HepG2 (cell line): ENCODE data around the gene NPFFR1. TPM values are rescaled to one million over a fixed set of nuclear protein-coding genes. Genes with fewer than 3 reads are reported as not detected.

ENCODE experiments used
- ATAC-seq: fragments of 200-7000 bp; cut with Tn5 transposase; 3 replicates; pipeline ENCODE4 v1.9.1; 2020; ENCODE audit warnings: mild to moderate bottlenecking, moderate library complexity
- BruUV-seq: library from RNA; stranded (reverse); fragments of 400-500 nt; replicated peaks from 2 replicates; lab custom pipeline; 2021; lab: Mats Ljungman, UMichigan
- CTCF ChIA-PET: fragments of 300-600 bp; formaldehyde crosslinking; extraction: SDS; loops from one replicate; lab custom pipeline; 2021; ENCODE audit warnings: low total read pairs, inconsistent platforms, low intra/inter-chr PET ratio; lab: Yijun Ruan, JAX
- POLR2A ChIA-PET: fragments of 350-600 bp; sonication (Branson Sonifier 250); formaldehyde crosslinking; loops from one replicate; lab custom pipeline; 2020; ENCODE audit warnings: antibody characterized with exemption, inconsistent platforms; lab: Yijun Ruan, JAX
- DNase-seq: peaks from one replicate; pipeline ENCODE4 v3.0.0-alpha.2; 2015; ENCODE audit warnings: low spot score
- FAIRE-seq: peaks from 3 replicates; lab custom pipeline; 2011; peaks lifted over from hg19 to GRCh38; lab: Jason Lieb, UNC
- H2AFZ ChIP-seq: one replicate; pipeline ENCODE4 v1.6.1; 2011; ENCODE audit warnings: low read length, inconsistent platforms
- H3K27ac ChIP-seq: fragments of 300-600 bp; 3 replicates; pipeline ENCODE4 v1.8.0; 2011; ENCODE audit warnings: mixed run types, mild to moderate bottlenecking, mixed read lengths, low read length, inconsistent platforms; ENCODE audit not compliant: insufficient read depth; ENCODE audit errors: extremely low read length
- H3K27me3 ChIP-seq, 2 experiments: fragments of 200-600 bp in 1 of 2; 2 replicates in 1 of 2; 3 replicates in 1 of 2; pipeline versions ENCODE4 v1.6.0 to v1.8.0; 2011; ENCODE audit warnings: low read length in 2 of 2, mild to moderate bottlenecking in 2 of 2, moderate library complexity in 2 of 2, inconsistent platforms in 1 of 2; ENCODE audit not compliant: insufficient read depth in 2 of 2, control insufficient read depth in 1 of 2
- H3K36me3 ChIP-seq, 2 experiments: fragments of 200-600 bp in 1 of 2; replicated peaks in 1 of 2; 2 replicates in 1 of 2; 3 replicates in 1 of 2; pipeline versions ENCODE4 v1.5.1 to v1.8.0; 2011; ENCODE audit warnings: low read length in 2 of 2, inconsistent platforms in 1 of 2; ENCODE audit not compliant: insufficient read depth in 2 of 2, control insufficient read depth in 1 of 2
- H3K4me1 ChIP-seq: 2 replicates; pipeline ENCODE4 v1.5.1; 2012; ENCODE audit warnings: low read length, inconsistent platforms; ENCODE audit not compliant: insufficient read depth
- H3K4me2 ChIP-seq: 2 replicates; pipeline ENCODE4 v1.6.0; 2011; ENCODE audit warnings: low read depth, low read length, inconsistent platforms
- H3K4me3 ChIP-seq, 3 experiments: fragments of 200-600 bp in 1 of 3; sonication (generic), shearing (Covaris generic) in 1 of 3; replicated peaks in 1 of 3; 2 replicates each; pipeline ENCODE4 v1.5.1; 2011 to 2016; ENCODE audit warnings: low read length in 3 of 3, inconsistent platforms in 2 of 3, low read depth in 2 of 3, mild to moderate bottlenecking in 2 of 3, control low read depth in 1 of 3, mixed read lengths in 1 of 3; ENCODE audit not compliant: insufficient read depth in 1 of 3
- H3K79me2 ChIP-seq: one replicate; pipeline ENCODE4 v1.6.1; 2011; ENCODE audit warnings: low read length, inconsistent platforms; ENCODE audit not compliant: insufficient read depth
- H3K9ac ChIP-seq: 2 replicates; pipeline ENCODE4 v1.6.0; 2011; ENCODE audit warnings: mild to moderate bottlenecking, low read depth, low read length, inconsistent platforms; ENCODE audit not compliant: insufficient read depth
- H3K9me3 ChIP-seq: 2 replicates; pipeline ENCODE4 v1.5.1; 2012; ENCODE audit warnings: mild to moderate bottlenecking, low read length
- H4K20me1 ChIP-seq: 2 replicates; pipeline ENCODE4 v1.6.0; 2011; ENCODE audit warnings: inconsistent platforms, mild to moderate bottlenecking, low read length, moderate library complexity; ENCODE audit not compliant: insufficient read depth
- ARNT ChIP-seq: fragments of 450-650 bp; IDR thresholded peaks from 2 replicates; pipeline ENCODE4 v1.6.1; 2017
- BATF2 ChIP-seq: sonication (generic); formaldehyde crosslinking; IDR thresholded peaks from 2 replicates; pipeline ENCODE4 v1.8.0; 2022; ENCODE audit warnings: mild to moderate bottlenecking, missing genetic modification reagents, moderate library complexity
- MIER2 ChIP-seq: IDR thresholded peaks from 2 replicates; pipeline ENCODE4 v1.6.1; 2016; ENCODE audit warnings: missing biosample characterization, missing genetic modification reagents
- RBM22 ChIP-seq: fragments of 200-400 bp; formaldehyde crosslinking; optimal IDR thresholded peaks from 2 replicates; pipeline ENCODE3; 2017; ENCODE audit warnings: mild to moderate bottlenecking, low read length, moderate library complexity
- REST ChIP-seq, 2 experiments: IDR thresholded peaks; 2 replicates each; pipeline ENCODE4 v1.6.1; 2011 to 2012; ENCODE audit warnings: low read length in 2 of 2, borderline replicate concordance in 1 of 2, low read depth in 1 of 2, mild to moderate bottlenecking in 1 of 2, moderate library complexity in 1 of 2
- ZKSCAN8 ChIP-seq: IDR thresholded peaks from 2 replicates; pipeline ENCODE4 v1.6.1; 2016; ENCODE audit warnings: borderline replicate concordance, missing genetic modification reagents, missing compliant biosample characterization
- ZNF3 ChIP-seq: IDR thresholded peaks from 2 replicates; pipeline ENCODE4 v1.7.0; 2017; ENCODE audit warnings: inconsistent platforms
- WGBS: methylation state at CpG from one replicate; pipeline ENCODE4 v1.1.6; 2017; ENCODE audit warnings: low lambda C conversion rate; 5-methylcytosine and 5-hydroxymethylcytosine counted together
- in situ Hi-C: cut with HindIII; loops from 2 replicates; pipeline ENCODE4 v1.10.0; 2017; ENCODE audit warnings: low pct_unique_long_range_greater_than_20kb; ENCODE audit not compliant: extremely low pct_ligation_motif_present
- intact Hi-C: fragments of 100-400 bp; cut with micrococcal nuclease; formaldehyde crosslinking; loops from one replicate; pipeline ENCODE4 v1.10.0; 2022; ENCODE audit not compliant: unreplicated experiment
- polyA plus RNA-seq, 8 experiments: library from polyadenylated mRNA; depleted of rRNA in 3 of 8; stranded (reverse) in 7 of 8; unstranded in 1 of 8; fragments of >200 nt; fragmentation: Illumina TruSeq in 4 of 8; extraction: Trizol in 4 of 8; gene quantifications; 2 replicates each; pipeline versions ENCODE4 v1.2.1 to v1.2.3, GENCODE V29; 2011 to 2016; ENCODE audit warnings: low read depth in 4 of 8, missing spikeins in 1 of 8, mixed read lengths in 1 of 8; ENCODE audit not compliant: insufficient read depth in 1 of 8
- total RNA-seq, 5 experiments: library from RNA; depleted of rRNA; stranded (reverse); fragments of >200 nt; fragmentation: Illumina TruSeq; extraction: Trizol; gene quantifications; 2 replicates each; pipeline ENCODE4 v1.2.3, GENCODE V29; 2016; ENCODE audit warnings: low read depth in 1 of 5
- TF ChIP-seq, protein P1 (sequence below): sonication (generic); formaldehyde crosslinking; IDR thresholded peaks from 2 replicates; pipeline ENCODE4 v1.4.0; 2020; ENCODE audit warnings: mild to moderate bottlenecking, missing genetic modification reagents

The NPFFR1 gene
- total and polyA plus RNA-seq, 2 of the 13 experiments (the other 11 are each of a cell fraction or from before 2014, with no cell fraction given) = under 0.01 TPM; not detected in 1

DNA sequence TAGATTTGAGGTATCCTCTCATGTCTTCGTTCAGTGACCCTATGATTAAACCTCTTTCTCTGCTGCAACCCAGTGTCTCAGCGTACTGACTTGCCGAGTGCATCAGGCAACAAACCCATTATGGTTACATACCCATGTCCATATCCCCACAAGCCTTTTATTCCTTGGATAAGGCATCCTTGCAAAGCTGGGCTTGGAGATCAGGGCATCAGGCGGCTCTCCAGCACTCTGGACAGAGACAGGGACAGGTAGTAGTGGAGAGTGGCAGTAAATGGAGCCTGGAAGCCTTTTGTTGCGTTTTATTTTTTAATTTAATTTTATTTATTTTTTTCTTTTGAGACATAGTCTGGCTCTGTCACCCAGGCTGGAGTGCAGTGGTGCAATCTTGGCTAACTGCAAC, 32.0 kb upstream of the NPFFR1 start:
- Histone ChIP-seq H2AFZ (no peak overlapping the region), H3K27ac (peak overlapping the region; percentile 28), H3K79me2 (peaks cover 6% of the 10 kb centered on the region), H3K4me3 (no peak overlapping the region), H3K27me3 (no peaks in the 10 kb centered on the region), H3K9ac (no peak overlapping the region), H3K4me2 (peak overlapping the region; percentile 44; the same call in 1 of the 2 replicates), H3K4me1 (peaks cover 43% of the 10 kb centered on the region), H3K9me3 (no peaks in the 10 kb centered on the region), H4K20me1 (no peaks in the 10 kb centered on the region), H3K36me3 (peaks cover 7 to 23% of the 10 kb centered on the region in 2 experiments)
- CTCF ChIA-PET = no interaction called here
- intact Hi-C loops (no loop called here), in situ Hi-C loops (no loop called here)
- POLR2A ChIA-PET = interaction anchor here (2.0 to 2.4 kb wide), 2 partner anchors 8 to 83 kb away, joined by 6 to 11 read pairs; partner anchors contain the start of gene PPA1
- TF ChIP-seq BATF2 (CRISPR knock-in tag) (no peak), ARNT (no peak), REST (IDR thresholded peaks at IDR 0.05; ENCODE audit: borderline replicate concordance in 1 of 2, low read depth in 1 of 2, low read length in 2 of 2) (peak; percentile 57 to 93), ZKSCAN8 (CRISPR knock-in tag) (no peak), MIER2 (CRISPR knock-in tag) (peak; percentile 87), RBM22 (no peak), ZNF3 (no peak)
- TF ChIP-seq, protein P1, sequence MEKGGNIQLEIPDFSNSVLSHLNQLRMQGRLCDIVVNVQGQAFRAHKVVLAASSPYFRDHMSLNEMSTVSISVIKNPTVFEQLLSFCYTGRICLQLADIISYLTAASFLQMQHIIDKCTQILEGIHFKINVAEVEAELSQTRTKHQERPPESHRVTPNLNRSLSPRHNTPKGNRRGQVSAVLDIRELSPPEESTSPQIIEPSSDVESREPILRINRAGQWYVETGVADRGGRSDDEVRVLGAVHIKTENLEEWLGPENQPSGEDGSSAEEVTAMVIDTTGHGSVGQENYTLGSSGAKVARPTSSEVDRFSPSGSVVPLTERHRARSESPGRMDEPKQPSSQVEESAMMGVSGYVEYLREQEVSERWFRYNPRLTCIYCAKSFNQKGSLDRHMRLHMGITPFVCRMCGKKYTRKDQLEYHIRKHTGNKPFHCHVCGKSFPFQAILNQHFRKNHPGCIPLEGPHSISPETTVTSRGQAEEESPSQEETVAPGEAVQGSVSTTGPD (CRISPR knock-in tag) = no peak
- WGBS = 94% methylated on average over 5 of the region's 5 CpGs
- BruUV-seq = no TSS peak
- FAIRE-seq = no peak
- DNase-seq = no peak
- ATAC-seq = no peak
